Inflammatory macrophage treated with lipopolysaccharide for 1 hour (primary cell): ENCODE measurements around the gene HOXB3.

ENCODE experiments used
- DNase-seq, 2 donors: peaks; one replicate each; pipeline ENCODE4 v3.0.0-alpha.2; 2020 to 2022

HOXB3 gene

GRCh38 chr17:48589831-48590606, at the start of gene HOXB3:
HOXB3 (minus strand) TSS chr17:48590241; CDS start chr17:48552474, 37,767 bp downstream.
- no peak for DNase-seq

- DNase-seq: no peak
Measured at GRCh38 chr17:48639136-48639535, 49.1 kb upstream of the HOXB3 start.

- no peak for DNase-seq
Measured at GRCh38 chr17:48637323-48638260, 47.6 kb upstream of the HOXB3 start.

- peak; percentile 28 to 58 for DNase-seq
Measured at GRCh38 chr17:48636177-48637018, 46.4 kb upstream of the HOXB3 start.

GRCh38 chr17:48634493-48635208, 44.6 kb upstream of the HOXB3 start:
- no peak for DNase-seq

GRCh38 chr17:48633266-48633677, 43.2 kb upstream of the HOXB3 start:
- no peak for DNase-seq

- no peak for DNase-seq
Measured at GRCh38 chr17:48632579-48633265, 42.7 kb upstream of the HOXB3 start.

GRCh38 chr17:48631693-48632578, 41.9 kb upstream of the HOXB3 start:
- no peak for DNase-seq

- no peak for DNase-seq
Measured at GRCh38 chr17:48630925-48631692, 41.1 kb upstream of the HOXB3 start.

GRCh38 chr17:48630009-48630924, 40.2 kb upstream of the HOXB3 start:
- DNase-seq: no peak

- no peak for DNase-seq
Measured at GRCh38 chr17:48629411-48629759, 39.3 kb upstream of the HOXB3 start.

- no peak for DNase-seq
Measured at GRCh38 chr17:48628649-48629410, 38.8 kb upstream of the HOXB3 start.

- no peak for DNase-seq
Measured at GRCh38 chr17:48627623-48628521, 37.8 kb upstream of the HOXB3 start.

GRCh38 chr17:48627118-48627597, 37.1 kb upstream of the HOXB3 start:
- DNase-seq: no peak

GRCh38 chr17:48626245-48627117, 36.4 kb upstream of the HOXB3 start, which contains the start of gene HOXB9:
HOXB9 (minus strand) TSS chr17:48626358; CDS start chr17:48626269, 89 bp downstream.
- DNase-seq: no peak
